Gastrocnemius medialis (tissue), 4 donors: ENCODE data around the gene KCNE1. TPM values are rescaled to one million over a fixed set of nuclear protein-coding genes. Genes with fewer than 3 reads are reported as not detected.

Experiments used
- ATAC-seq, 2 donors: fragments of 150-250 bp; one replicate each; pipeline ENCODE4 v1.9.1; 2016
- DNase-seq, 2 donors: peaks; one replicate each; pipeline ENCODE4 v3.0.0-alpha.2; 2019
- H3K27ac ChIP-seq, 4 donors: fragments of 200-600 bp; sonication (generic); 1 replicate in 1 of 4; 2 replicates in 3 of 4; pipeline ENCODE4 v1.5.1; 2016 to 2018; ENCODE audit warnings: mild to moderate bottlenecking in 2 of 4, moderate library complexity in 1 of 4
- H3K27me3 ChIP-seq, 3 donors: fragments of 200-600 bp; sonication (generic) in 2 of 3; 1 replicate in 1 of 3; 2 replicates in 2 of 3; pipeline versions ENCODE4 v1.5.1 to v1.6.0; 2016 to 2019; ENCODE audit warnings: mild to moderate bottlenecking in 1 of 3, moderate library complexity in 1 of 3
- H3K36me3 ChIP-seq, 2 donors: fragments of 200-600 bp; sonication (generic) in 1 of 2; one replicate each; pipeline ENCODE4 v1.5.1; 2017 to 2018
- H3K4me1 ChIP-seq, 2 donors: fragments of 200-600 bp; sonication (generic) in 1 of 2; one replicate each; pipeline ENCODE4 v1.5.1; 2016 to 2017; ENCODE audit warnings: mild to moderate bottlenecking in 2 of 2
- H3K4me3 ChIP-seq, 4 donors: fragments of 200-600 bp; sonication (generic) in 3 of 4; 1 replicate in 1 of 4; 2 replicates in 3 of 4; pipeline ENCODE4 v1.5.1; 2016 to 2019; ENCODE audit warnings: mild to moderate bottlenecking in 2 of 4
- H3K9me3 ChIP-seq, 3 donors: fragments of 200-600 bp; sonication (generic) in 2 of 3; 1 replicate in 1 of 3; 2 replicates in 2 of 3; pipeline ENCODE4 v1.5.1; 2016 to 2019
- POLR2A ChIP-seq, 2 donors: fragments of 450-650 bp; IDR thresholded peaks; one replicate each; pipeline ENCODE4 v1.6.1; 2017; ENCODE audit warnings: antibody characterized with exemption in 2 of 2, mild to moderate bottlenecking in 2 of 2, moderate library complexity in 2 of 2
- in situ Hi-C, 4 donors: fragments of 200-750 bp; cut with MboI; loops; one replicate each; pipeline versions ENCODE4 v1.15.0 to v1.8.0; 2017; ENCODE audit warnings: low sequenced_read_pairs in 4 of 4
- intact Hi-C: fragments of 100-400 bp; cut with DNase I; formaldehyde crosslinking; loops from one replicate; pipeline ENCODE4 v1.15.1; 2023; ENCODE audit warnings: low total_unique reads
- total RNA-seq, 4 donors: library from RNA; depleted of rRNA; stranded (reverse); fragments of >200 nt; gene quantifications; one replicate each; pipeline versions ENCODE4 v1.1.0 to v1.2.3, GENCODE V29; 2016
- TF ChIP-seq, protein P1 (sequence below), 5 experiments: fragments of 450-650 bp in 3 of 5; fragments of 200-600 bp in 2 of 5; sonication (generic) in 2 of 5; IDR thresholded peaks in 4 of 5; conservative IDR thresholded peaks in 1 of 5; 1 replicate in 4 of 5; 2 replicates in 1 of 5; pipeline ENCODE4 v1.5.1; 2016 to 2019; ENCODE audit warnings: antibody characterized with exemption in 5 of 5, mild to moderate bottlenecking in 3 of 5, moderate library complexity in 3 of 5

Gene KCNE1
- total RNA-seq, 4 donors from 2014 or later, result 0.22 to 2.9 TPM; not detected in 2

- H3K4me1 ChIP-seq, result no peaks in the 10 kb centered on the region
- no peak overlapping the region for H3K27ac ChIP-seq
- TF ChIP-seq, protein P1, sequence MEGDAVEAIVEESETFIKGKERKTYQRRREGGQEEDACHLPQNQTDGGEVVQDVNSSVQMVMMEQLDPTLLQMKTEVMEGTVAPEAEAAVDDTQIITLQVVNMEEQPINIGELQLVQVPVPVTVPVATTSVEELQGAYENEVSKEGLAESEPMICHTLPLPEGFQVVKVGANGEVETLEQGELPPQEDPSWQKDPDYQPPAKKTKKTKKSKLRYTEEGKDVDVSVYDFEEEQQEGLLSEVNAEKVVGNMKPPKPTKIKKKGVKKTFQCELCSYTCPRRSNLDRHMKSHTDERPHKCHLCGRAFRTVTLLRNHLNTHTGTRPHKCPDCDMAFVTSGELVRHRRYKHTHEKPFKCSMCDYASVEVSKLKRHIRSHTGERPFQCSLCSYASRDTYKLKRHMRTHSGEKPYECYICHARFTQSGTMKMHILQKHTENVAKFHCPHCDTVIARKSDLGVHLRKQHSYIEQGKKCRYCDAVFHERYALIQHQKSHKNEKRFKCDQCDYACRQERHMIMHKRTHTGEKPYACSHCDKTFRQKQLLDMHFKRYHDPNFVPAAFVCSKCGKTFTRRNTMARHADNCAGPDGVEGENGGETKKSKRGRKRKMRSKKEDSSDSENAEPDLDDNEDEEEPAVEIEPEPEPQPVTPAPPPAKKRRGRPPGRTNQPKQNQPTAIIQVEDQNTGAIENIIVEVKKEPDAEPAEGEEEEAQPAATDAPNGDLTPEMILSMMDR (IDR thresholded peaks at IDR 0.05 in 4 of 5, conservative IDR thresholded peaks at IDR 0.05 in 1 of 5), result no peak
- no peak for TF ChIP-seq POLR2A (IDR thresholded peaks at IDR 0.05)
- ATAC-seq (no peak), DNase-seq (no peak)
- no peaks in the 10 kb centered on the region for H3K27me3 ChIP-seq
- in situ Hi-C loops (no loop called here), intact Hi-C loops (no loop called here)
- no peak overlapping the region for H3K4me3 ChIP-seq
- H3K9me3 ChIP-seq, result no peaks in the 10 kb centered on the region
- no peaks in the 10 kb centered on the region for H3K36me3 ChIP-seq
Measured at GRCh38 chr21:34533938-34534337, 21.9 kb upstream of the KCNE1 start.

DNA sequence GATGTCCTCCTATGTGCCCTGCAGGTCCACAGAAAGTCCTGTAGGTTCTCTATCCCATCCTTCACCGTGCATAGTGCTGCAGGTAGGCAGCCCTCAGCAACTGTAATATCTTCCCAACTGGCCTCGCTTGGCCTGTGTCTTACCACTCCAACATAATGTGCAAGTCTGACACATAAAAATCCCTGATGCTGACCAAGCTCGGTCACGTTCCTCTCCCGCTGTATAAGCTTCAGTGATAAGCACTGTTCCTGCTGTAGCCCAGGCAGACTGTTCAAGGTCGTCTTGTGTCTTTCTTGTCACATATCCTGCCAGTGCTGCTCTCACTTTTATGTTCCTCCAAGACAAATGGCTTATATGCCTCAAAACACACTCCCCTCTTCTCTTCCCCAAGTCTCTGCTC lies 19.4 kb upstream of the KCNE1 start:
- DNase-seq (no peak), ATAC-seq (no peak)
- no peaks in the 10 kb centered on the region for H3K36me3 ChIP-seq
- H3K27me3 ChIP-seq, result no peaks in the 10 kb centered on the region
- intact Hi-C loops, result no loop called here
- in situ Hi-C loops, result no loop called here
- H3K27ac ChIP-seq, result no peak overlapping the region
- TF ChIP-seq, protein P1 (IDR thresholded peaks at IDR 0.05 in 4 of 5, conservative IDR thresholded peaks at IDR 0.05 in 1 of 5), result no peak
- no peak for TF ChIP-seq POLR2A (IDR thresholded peaks at IDR 0.05)
- H3K4me3 ChIP-seq, result no peak overlapping the region
- H3K9me3 ChIP-seq, result no peaks in the 10 kb centered on the region
- H3K4me1 ChIP-seq, result peaks cover 11 to 15% of the 10 kb centered on the region in 2 donors

- DNase-seq, result no peak
- no peaks in the 10 kb centered on the region for H3K36me3 ChIP-seq
- peaks cover 21 to 25% of the 10 kb centered on the region in 2 donors for H3K4me1 ChIP-seq
- no peak for ATAC-seq
- intact Hi-C loops, result no loop called here
- no peak for TF ChIP-seq POLR2A (IDR thresholded peaks at IDR 0.05)
- TF ChIP-seq, protein P1 (IDR thresholded peaks at IDR 0.05 in 4 of 5, conservative IDR thresholded peaks at IDR 0.05 in 1 of 5), result no peak
- no peak overlapping the region for H3K27ac ChIP-seq
- H3K9me3 ChIP-seq, result no peaks in the 10 kb centered on the region
- H3K27me3 ChIP-seq, result no peaks in the 10 kb centered on the region
- no peak overlapping the region for H3K4me3 ChIP-seq
- in situ Hi-C loops, result no loop called here
Measured at GRCh38 chr21:34530261-34530660, 18.3 kb upstream of the KCNE1 start.

- in situ Hi-C loops (no loop called here), intact Hi-C loops (no loop called here)
- Histone ChIP-seq H3K27me3 (no peaks in the 10 kb centered on the region), H3K4me3 (no peak overlapping the region), H3K36me3 (peaks cover 0 to 3% of the 10 kb centered on the region in 2 donors), H3K27ac (no peak overlapping the region), H3K4me1 (peaks cover 25 to 30% of the 10 kb centered on the region in 2 donors), H3K9me3 (no peaks in the 10 kb centered on the region)
- no peak for ATAC-seq
- TF ChIP-seq, protein P1 (IDR thresholded peaks at IDR 0.05 in 4 of 5, conservative IDR thresholded peaks at IDR 0.05 in 1 of 5), result no peak
- no peak for TF ChIP-seq POLR2A (IDR thresholded peaks at IDR 0.05)
- DNase-seq, result no peak
Measured at GRCh38 chr21:34528131-34528561, 16.1 kb upstream of the KCNE1 start.
